Liver (tissue), 9 donors: ENCODE measurements around the gene MINDY1. TPM values are rescaled to one million over a fixed set of nuclear protein-coding genes. Genes with fewer than 3 reads are reported as not detected.

Source experiments
- DNase-seq: peaks from one replicate; pipeline ENCODE4 v3.0.0-alpha.2; 2017; ENCODE audit warnings: low spot score
- H3K27ac ChIP-seq, 2 donors: one replicate each; pipeline ENCODE4 v1.7.0; 2013; ENCODE audit warnings: inconsistent platforms in 2 of 2, low read length in 2 of 2, control low read depth in 1 of 2, low read depth in 1 of 2, mild to moderate bottlenecking in 1 of 2
- H3K27me3 ChIP-seq, 4 donors: one replicate each; pipeline versions ENCODE4 v1.6.1 to v1.7.0; 2013; ENCODE audit warnings: low read length in 3 of 4, inconsistent platforms in 1 of 4, mild to moderate bottlenecking in 1 of 4, moderate library complexity in 1 of 4; ENCODE audit not compliant: control insufficient read depth in 4 of 4, insufficient read depth in 4 of 4
- H3K36me3 ChIP-seq, 4 donors: one replicate each; pipeline versions ENCODE4 v1.6.1 to v1.7.0; 2013; ENCODE audit warnings: low read length in 3 of 4, mild to moderate bottlenecking in 3 of 4, low read depth in 1 of 4, moderate library complexity in 1 of 4; ENCODE audit not compliant: control insufficient read depth in 4 of 4, insufficient read depth in 3 of 4
- H3K4me1 ChIP-seq, 4 donors: one replicate each; pipeline versions ENCODE4 v1.6.1 to v1.7.0; 2013; ENCODE audit warnings: low read length in 3 of 4, mild to moderate bottlenecking in 3 of 4, moderate library complexity in 1 of 4; ENCODE audit not compliant: control insufficient read depth in 4 of 4, insufficient read depth in 4 of 4
- H3K4me3 ChIP-seq, 3 donors: one replicate each; pipeline versions ENCODE4 v1.6.1 to v1.7.0; 2013; ENCODE audit warnings: low read length in 3 of 3, control low read depth in 1 of 3, low read depth in 1 of 3, mild to moderate bottlenecking in 1 of 3
- H3K9ac ChIP-seq, 2 donors: one replicate each; pipeline ENCODE4 v1.7.0; 2013; ENCODE audit warnings: low read length in 2 of 2, mild to moderate bottlenecking in 2 of 2, moderate library complexity in 2 of 2, control low read depth in 1 of 2, low read depth in 1 of 2
- H3K9me3 ChIP-seq, 4 donors: one replicate each; pipeline versions ENCODE4 v1.6.1 to v1.7.0; 2013; ENCODE audit warnings: low read length in 3 of 4; ENCODE audit not compliant: control insufficient read depth in 4 of 4
- ATF3 ChIP-seq: IDR thresholded peaks from 2 replicates; pipeline ENCODE4 v1.6.1; 2016; ENCODE audit warnings: antibody characterized with exemption
- CTCF ChIP-seq: fragments of 150-350 bp; IDR thresholded peaks from 2 replicates; pipeline ENCODE4 v1.5.1; 2017; ENCODE audit warnings: improper control_type of control experiment, low read depth, low read length; ENCODE audit not compliant: missing input control
- EGR1 ChIP-seq, 2 donors: IDR thresholded peaks; 2 replicates each; pipeline ENCODE4 v1.6.1; 2016 to 2018; ENCODE audit warnings: antibody characterized with exemption in 2 of 2, low read depth in 2 of 2
- FOXA1 ChIP-seq: IDR thresholded peaks from 2 replicates; pipeline ENCODE4 v1.6.1; 2016; ENCODE audit warnings: antibody characterized with exemption
- FOXA2 ChIP-seq: IDR thresholded peaks from 2 replicates; pipeline ENCODE4 v1.6.1; 2016; ENCODE audit warnings: antibody characterized with exemption
- GABPA ChIP-seq, 2 donors: IDR thresholded peaks in 1 of 2; conservative IDR thresholded peaks in 1 of 2; 2 replicates each; pipeline ENCODE4 v1.6.1; 2016; ENCODE audit warnings: antibody characterized with exemption in 2 of 2, mild to moderate bottlenecking in 1 of 2, moderate library complexity in 1 of 2
- HNF4A ChIP-seq, 2 donors: conservative IDR thresholded peaks; 2 replicates each; pipeline ENCODE4 v1.6.1; 2016; ENCODE audit warnings: antibody characterized with exemption in 2 of 2, mild to moderate bottlenecking in 2 of 2
- HNF4G ChIP-seq: IDR thresholded peaks from 2 replicates; pipeline ENCODE4 v1.6.1; 2016; ENCODE audit warnings: antibody characterized with exemption
- JUND ChIP-seq, 2 donors: IDR thresholded peaks; 2 replicates each; pipeline ENCODE4 v1.6.1; 2016; ENCODE audit warnings: antibody characterized with exemption in 2 of 2
- MAX ChIP-seq: IDR thresholded peaks from 2 replicates; pipeline ENCODE4 v1.6.1; 2016; ENCODE audit warnings: antibody characterized with exemption
- NR2F2 ChIP-seq: IDR thresholded peaks from 2 replicates; pipeline ENCODE4 v1.6.1; 2016; ENCODE audit warnings: antibody characterized with exemption
- RAD21 ChIP-seq, 2 donors: IDR thresholded peaks; 2 replicates each; pipeline ENCODE4 v1.6.1; 2016; ENCODE audit warnings: antibody characterized with exemption in 2 of 2, mild to moderate bottlenecking in 2 of 2
- REST ChIP-seq: IDR thresholded peaks from 2 replicates; pipeline ENCODE4 v1.6.1; 2016; ENCODE audit warnings: antibody characterized with exemption, mild to moderate bottlenecking
- RXRA ChIP-seq, 2 donors: IDR thresholded peaks; 2 replicates each; pipeline ENCODE4 v1.6.1; 2017 to 2018; ENCODE audit warnings: antibody characterized with exemption in 2 of 2, mild to moderate bottlenecking in 1 of 2
- SP1 ChIP-seq: IDR thresholded peaks from 2 replicates; pipeline ENCODE4 v1.6.1; 2018; ENCODE audit warnings: antibody characterized with exemption, mild to moderate bottlenecking
- TAF1 ChIP-seq: conservative IDR thresholded peaks from 2 replicates; pipeline ENCODE4 v1.6.1; 2016; ENCODE audit warnings: antibody characterized with exemption, mild to moderate bottlenecking
- YY1 ChIP-seq: IDR thresholded peaks from 2 replicates; pipeline ENCODE4 v1.6.1; 2016; ENCODE audit warnings: antibody characterized with exemption, mild to moderate bottlenecking
- ZBTB33 ChIP-seq: IDR thresholded peaks from 2 replicates; pipeline ENCODE4 v1.6.1; 2016; ENCODE audit warnings: antibody characterized with exemption
- WGBS: extraction: QIAGEN DNeasy Blood & Tissue Kit; methylation state at CpG from one replicate; pipeline ENCODE4 v1.1.7; 2013; 5-methylcytosine and 5-hydroxymethylcytosine counted together
- polyA plus RNA-seq, 2 donors: library from polyadenylated mRNA; stranded (reverse) in 1 of 2; unstranded in 1 of 2; fragments of 200-250 nt in 1 of 2; fragments of >200 nt in 1 of 2; fragmentation: Nextera tagmentation in 1 of 2; extraction: Ambion mirVana in 1 of 2; gene quantifications; one replicate each; pipeline versions ENCODE4 v1.2.1 to v1.2.3, GENCODE V29; 2013 to 2015
- total RNA-seq, 2 donors: library from RNA; depleted of rRNA; stranded (reverse); fragments of >200 nt; gene quantifications; one replicate each; pipeline ENCODE4 v1.2.3, GENCODE V29; 2014
- donor health status: healthy.
- donor health status: healthy.
- donor health status: healthy.
- donor health status: healthy.
- donor health status: healthy.

The MINDY1 gene
- total and polyA plus RNA-seq, 4 donors, result 7.3 to 21.3 (median 9.0) TPM

GRCh38 chr1:150967936-150968335 is 38.8 kb downstream of the MINDY1 start:
- Histone ChIP-seq H3K4me1 (peaks cover 7 to 51% (median 41%) of the 10 kb centered on the region in 4 donors), H3K27me3 (no peaks in the 10 kb centered on the region), H3K36me3 (peaks cover 22 to 57% (median 54%) of the 10 kb centered on the region in 4 donors), H3K9me3 (no peaks in the 10 kb centered on the region), H3K4me3 (no peak overlapping the region), H3K9ac (no peak overlapping the region), H3K27ac (peak overlapping the region; percentile 35 to 48)
- DNase-seq, result no peak
- WGBS, result 98% methylated on average over 13 of the region's 13 CpGs
- no peak for TF ChIP-seq RAD21 (IDR thresholded peaks at IDR 0.05)
- TF ChIP-seq CTCF, result no peak
- no peak for TF ChIP-seq EGR1 (IDR thresholded peaks at IDR 0.05; ENCODE audit: low read depth in 2 of 2)
- TF ChIP-seq GABPA (IDR thresholded peaks at IDR 0.05 in 1 of 2, conservative IDR thresholded peaks at IDR 0.05 in 1 of 2), result no peak
- no peak for TF ChIP-seq ZBTB33
- TF ChIP-seq HNF4G, result no peak
- no peak for TF ChIP-seq NR2F2
- no peak for TF ChIP-seq YY1
- no peak for TF ChIP-seq TAF1
- no peak for TF ChIP-seq FOXA1
- no peak for TF ChIP-seq JUND (IDR thresholded peaks at IDR 0.05)
- no peak for TF ChIP-seq ATF3
- TF ChIP-seq HNF4A (conservative IDR thresholded peaks at IDR 0.05), result no peak
- no peak for TF ChIP-seq FOXA2
- TF ChIP-seq MAX, result no peak
- no peak for TF ChIP-seq REST
- TF ChIP-seq SP1, result no peak
- no peak for TF ChIP-seq RXRA (IDR thresholded peaks at IDR 0.05)
